HCT116 (cell line): ENCODE measurements around the gene HMCN1. TPM values are rescaled to one million over a fixed set of nuclear protein-coding genes. Genes with fewer than 3 reads are reported as not detected.

Experiments
- ATAC-seq: fragments of 200-7000 bp; cut with Tn5 transposase; 2 replicates; pipeline ENCODE4 v1.9.1; 2020; ENCODE audit warnings: mild to moderate bottlenecking, moderate library complexity
- BruUV-seq: library from RNA; stranded (reverse); fragments of 400-500 nt; replicated peaks from 2 replicates; lab custom pipeline; 2021; lab: Mats Ljungman, UMichigan
- CTCF ChIA-PET: fragments of 300-600 bp; sonication (Branson Sonifier 250); formaldehyde crosslinking; loops from one replicate; lab custom pipeline; 2021; ENCODE audit warnings: antibody characterized with exemption; lab: Charles Lee
- POLR2A ChIA-PET: fragments of 300-600, 350-600 bp; sonication (Branson Sonifier 250); formaldehyde crosslinking; loops from one replicate; lab custom pipeline; 2021; ENCODE audit warnings: antibody characterized with exemption; lab: Charles Lee
- RAD21 ChIA-PET, 2 experiments: fragments of 300-600 bp; sonication (Branson Sonifier 250); formaldehyde crosslinking; loops; one replicate each; lab custom pipeline; 2023; ENCODE audit warnings: low total read pairs in 2 of 2; ENCODE audit not compliant: uncharacterized antibody in 2 of 2, unreplicated experiment in 2 of 2, low non-redundant PET in 1 of 2; lab: Charles Lee
- DNase-seq: peaks from one replicate; pipeline ENCODE4 v3.0.0-alpha.2; 2010; ENCODE audit warnings: low read depth, low spot score
- H2AFZ ChIP-seq: fragments of 200-600 bp; shearing (Covaris generic), sonication (generic); 2 replicates; pipeline ENCODE4 v1.6.1; 2017; ENCODE audit warnings: low read depth, mixed run types, mixed read lengths, antibody characterized with exemption, low read length; ENCODE audit not compliant: poor library complexity, severe bottlenecking
- H3K27ac ChIP-seq: 2 replicates; pipeline ENCODE4 v1.5.1; 2012; ENCODE audit warnings: low read depth, low read length
- H3K27me3 ChIP-seq: fragments of 200-600 bp; sonication (generic); 2 replicates; pipeline ENCODE4 v1.6.1; 2016; ENCODE audit warnings: mixed run types, low read length, mixed read lengths; ENCODE audit not compliant: insufficient read depth
- H3K36me3 ChIP-seq, 2 experiments: fragments of 200-500 bp in 1 of 2; fragments of 200-600 bp in 1 of 2; sonication (Bioruptor generic) in 1 of 2; sonication (generic) in 1 of 2; 2 replicates each; pipeline versions ENCODE4 v1.5.1 to v1.6.1; 2014 to 2016; ENCODE audit warnings: low read length in 2 of 2, inconsistent platforms in 1 of 2, mixed read lengths in 1 of 2, mixed run types in 1 of 2; ENCODE audit not compliant: insufficient read depth in 2 of 2, control insufficient read depth in 1 of 2
- H3K4me1 ChIP-seq, 2 experiments: fragments of 200-600 bp in 1 of 2; sonication (generic) in 1 of 2; 2 replicates each; pipeline versions ENCODE4 v1.5.1 to v1.6.1; 2012 to 2017; ENCODE audit warnings: low read length in 2 of 2, inconsistent platforms in 1 of 2, mild to moderate bottlenecking in 1 of 2, mixed read lengths in 1 of 2, mixed run types in 1 of 2, moderate library complexity in 1 of 2; ENCODE audit not compliant: insufficient read depth in 2 of 2, control insufficient read depth in 1 of 2
- H3K4me2 ChIP-seq: fragments of 200-600 bp; sonication (generic); 2 replicates; pipeline ENCODE4 v1.6.1; 2017; ENCODE audit warnings: mixed run types, low read length, mixed read lengths
- H3K4me3 ChIP-seq, 2 experiments: fragments of 200-600 bp in 1 of 2; sonication (generic) in 1 of 2; replicated peaks in 1 of 2; 2 replicates each; pipeline ENCODE4 v1.5.1; 2011 to 2016; ENCODE audit warnings: low read length in 2 of 2, control low read depth in 1 of 2, low read depth in 1 of 2, mild to moderate bottlenecking in 1 of 2, mixed read lengths in 1 of 2, mixed run types in 1 of 2
- H3K79me2 ChIP-seq: fragments of 200-600 bp; sonication (generic); 2 replicates; pipeline ENCODE4 v1.6.1; 2017; ENCODE audit warnings: mild to moderate bottlenecking, mixed run types, low read length, moderate library complexity, mixed read lengths; ENCODE audit not compliant: insufficient read depth
- H3K9ac ChIP-seq: fragments of 200-600 bp; sonication (generic); 2 replicates; pipeline ENCODE4 v1.6.1; 2016; ENCODE audit warnings: low read length, mixed read lengths
- H3K9me2 ChIP-seq: fragments of 200-600 bp; sonication (generic), shearing (Covaris generic); 2 replicates; pipeline ENCODE4 v1.6.1; 2017; ENCODE audit warnings: mixed run types, mild to moderate bottlenecking, moderate library complexity; ENCODE audit not compliant: insufficient read depth
- H3K9me3 ChIP-seq, 2 experiments: fragments of 200-500 bp in 1 of 2; fragments of 200-600 bp in 1 of 2; sonication (Bioruptor generic) in 1 of 2; sonication (generic) in 1 of 2; 2 replicates each; pipeline ENCODE4 v1.6.1; 2014 to 2017; ENCODE audit warnings: low read length in 2 of 2, mixed read lengths in 2 of 2, inconsistent platforms in 1 of 2, low read depth in 1 of 2, mild to moderate bottlenecking in 1 of 2, mixed run types in 1 of 2, moderate library complexity in 1 of 2; ENCODE audit not compliant: control insufficient read depth in 1 of 2, insufficient read depth in 1 of 2
- H4K20me1 ChIP-seq: fragments of 200-600 bp; sonication (generic), shearing (Covaris generic); 2 replicates; pipeline ENCODE4 v1.6.1; 2017; ENCODE audit warnings: mixed run types, mild to moderate bottlenecking, moderate library complexity; ENCODE audit not compliant: insufficient read depth
- CEBPB ChIP-seq: IDR thresholded peaks from 2 replicates; pipeline ENCODE4 v1.6.1; 2012; ENCODE audit warnings: low read depth
- CTCF ChIP-seq, 3 experiments: fragments of 200-600 bp in 1 of 3; sonication (generic) in 1 of 3; IDR thresholded peaks in 2 of 3; conservative IDR thresholded peaks in 1 of 3; 2 replicates each; pipeline ENCODE4 v1.5.1; 2012 to 2017; ENCODE audit warnings: low read depth in 2 of 3, low read length in 2 of 3, antibody characterized with exemption in 1 of 3, borderline replicate concordance in 1 of 3, control low read depth in 1 of 3, mild to moderate bottlenecking in 1 of 3, mixed read lengths in 1 of 3, mixed run types in 1 of 3, moderate library complexity in 1 of 3; ENCODE audit not compliant: insufficient read depth in 1 of 3
- EGR1 ChIP-seq: IDR thresholded peaks from 2 replicates; pipeline ENCODE4 v1.6.1; 2012; ENCODE audit warnings: low read depth
- EZH2 ChIP-seq: fragments of 200-600 bp; sonication (generic); IDR thresholded peaks from 2 replicates; pipeline ENCODE4 v1.6.1; 2017; ENCODE audit warnings: antibody characterized with exemption, mixed run types
- FOSL1 ChIP-seq: IDR thresholded peaks from 2 replicates; pipeline ENCODE4 v1.6.1; 2012; ENCODE audit warnings: low read depth
- REST ChIP-seq: IDR thresholded peaks from 2 replicates; pipeline ENCODE4 v1.6.1; 2012; ENCODE audit warnings: low read depth
- ZFX ChIP-seq: fragments of 450-650 bp; IDR thresholded peaks from 2 replicates; pipeline ENCODE4 v1.6.1; 2017
- ZNF274 ChIP-seq: fragments of 200-500 bp; sonication (Bioruptor generic); IDR thresholded peaks from 2 replicates; pipeline ENCODE4 v1.6.1; 2014; ENCODE audit warnings: mild to moderate bottlenecking, low read depth, low read length, inconsistent platforms
- intact Hi-C: fragments of 100-400 bp; cut with micrococcal nuclease; formaldehyde crosslinking; loops from 2 replicates; pipeline ENCODE4 v1.10.0; 2022
- total RNA-seq: library from RNA; stranded (reverse); gene quantifications from one replicate; pipeline ENCODE4 v1.2.1, GENCODE V29; 2021; ENCODE audit not compliant: unreplicated experiment

HMCN1 gene
- total RNA-seq, 1 experiment from 2014 or later = 0.59 TPM

- Histone ChIP-seq H3K4me1 (peaks cover 3 to 5% of the 10 kb centered on the region in 2 experiments; a peak in 2 of 4 replicates), H3K9me3 (no peaks in the 10 kb centered on the region), H3K27me3 (no peaks in the 10 kb centered on the region), H3K4me3 (no peak overlapping the region), H3K79me2 (no peaks in the 10 kb centered on the region), H3K9ac (no peak overlapping the region), H4K20me1 (no peaks in the 10 kb centered on the region), H2AFZ (no peak overlapping the region), H3K9me2 (no peaks in the 10 kb centered on the region), H3K27ac (no peak overlapping the region), H3K4me2 (no peak overlapping the region), H3K36me3 (no peaks in the 10 kb centered on the region)
- ChIA-PET CTCF (no interaction called here), RAD21 (no interaction called here), POLR2A (no interaction called here)
- no peak for ATAC-seq
- no peak for DNase-seq
- intact Hi-C loops = no loop called here
- no TSS peak for BruUV-seq
- no peak for TF ChIP-seq ZFX
- TF ChIP-seq ZNF274 = no peak
- no peak for TF ChIP-seq FOSL1
- TF ChIP-seq CTCF (IDR thresholded peaks at IDR 0.05 in 2 of 3, conservative IDR thresholded peaks at IDR 0.05 in 1 of 3; ENCODE audit: borderline replicate concordance in 1 of 3, insufficient read depth in 1 of 3, low read depth in 2 of 3, low read length in 2 of 3) = no peak
- no peak for TF ChIP-seq REST
- TF ChIP-seq EGR1 = no peak
- no peak for TF ChIP-seq EZH2
- no peak for TF ChIP-seq CEBPB
Measured at GRCh38 chr1:186086583-186086982, 352.4 kb downstream of the HMCN1 start.
